ENCODE data around the gene COL2A1. TPM values are rescaled to one million over a fixed set of nuclear protein-coding genes. Genes with fewer than 3 reads are reported as not detected.

The COL2A1 gene
- total RNA-seq, 1 experiment from 2014 or later: 201 TPM

- DNase-seq: no peak
- Mint-ChIP-seq H3K27me3 (ENCODE audit: insufficient read depth, unreplicated experiment) (no peaks in the 10 kb centered on the region), H3K27ac (ENCODE audit: unreplicated experiment) (no peak overlapping the region), H3K4me3 (ENCODE audit: unreplicated experiment) (no peak overlapping the region), H3K36me3 (ENCODE audit: insufficient read depth, unreplicated experiment) (peaks cover 18% of the 10 kb centered on the region), H3K4me1 (ENCODE audit: low read depth, unreplicated experiment) (peaks cover 3% of the 10 kb centered on the region), H3K9me3 (ENCODE audit: unreplicated experiment) (no peaks in the 10 kb centered on the region)
- H3K36me3 ChIP-seq (ENCODE audit: control insufficient read depth, insufficient read depth, low read length): no peaks in the 10 kb centered on the region; the same call in 1 of the 2 replicates
- no peak overlapping the region for H3K4me3 ChIP-seq (ENCODE audit: low read depth, low read length)
- BruUV-seq (replicated peaks): no TSS peak
- ChIA-PET CTCF (no interaction called here), POLR2A (no interaction called here)
- peaks cover 5% of the 10 kb centered on the region; the same call in 1 of the 2 replicates for H3K4me1 ChIP-seq
- H3K27me3 ChIP-seq (replicated peaks; ENCODE audit: control insufficient read depth, insufficient read depth, low read length): no peaks in the 10 kb centered on the region
- no peaks in the 10 kb centered on the region for H3K9me3 ChIP-seq
- intact Hi-C loops (cut with micrococcal nuclease; ENCODE audit: unreplicated experiment): no loop called here
- TF ChIP-seq, protein P1, sequence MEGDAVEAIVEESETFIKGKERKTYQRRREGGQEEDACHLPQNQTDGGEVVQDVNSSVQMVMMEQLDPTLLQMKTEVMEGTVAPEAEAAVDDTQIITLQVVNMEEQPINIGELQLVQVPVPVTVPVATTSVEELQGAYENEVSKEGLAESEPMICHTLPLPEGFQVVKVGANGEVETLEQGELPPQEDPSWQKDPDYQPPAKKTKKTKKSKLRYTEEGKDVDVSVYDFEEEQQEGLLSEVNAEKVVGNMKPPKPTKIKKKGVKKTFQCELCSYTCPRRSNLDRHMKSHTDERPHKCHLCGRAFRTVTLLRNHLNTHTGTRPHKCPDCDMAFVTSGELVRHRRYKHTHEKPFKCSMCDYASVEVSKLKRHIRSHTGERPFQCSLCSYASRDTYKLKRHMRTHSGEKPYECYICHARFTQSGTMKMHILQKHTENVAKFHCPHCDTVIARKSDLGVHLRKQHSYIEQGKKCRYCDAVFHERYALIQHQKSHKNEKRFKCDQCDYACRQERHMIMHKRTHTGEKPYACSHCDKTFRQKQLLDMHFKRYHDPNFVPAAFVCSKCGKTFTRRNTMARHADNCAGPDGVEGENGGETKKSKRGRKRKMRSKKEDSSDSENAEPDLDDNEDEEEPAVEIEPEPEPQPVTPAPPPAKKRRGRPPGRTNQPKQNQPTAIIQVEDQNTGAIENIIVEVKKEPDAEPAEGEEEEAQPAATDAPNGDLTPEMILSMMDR (IDR thresholded peaks at IDR 0.05; ENCODE audit: insufficient read depth in 1 of 2, low read depth in 1 of 2, low read length in 1 of 2, severe bottlenecking in 1 of 2, unreplicated experiment in 1 of 2): no peak
Observed at GRCh38 chr12:47995981-47996401, 8.3 kb downstream of the COL2A1 start.

GRCh38 chr12:47993491-47993890 lies 10.8 kb downstream of the COL2A1 start:
- BruUV-seq (replicated peaks): no TSS peak
- peaks cover 16% of the 10 kb centered on the region for H3K36me3 Mint-ChIP-seq (ENCODE audit: insufficient read depth, unreplicated experiment)
- intact Hi-C loops (cut with micrococcal nuclease; ENCODE audit: unreplicated experiment): no loop called here
- H3K27ac Mint-ChIP-seq (ENCODE audit: unreplicated experiment): no peak overlapping the region
- Histone ChIP-seq H3K4me1 (no peaks in the 10 kb centered on the region), H3K4me3 (ENCODE audit: low read depth, low read length) (no peak overlapping the region), H3K27me3 (replicated peaks; ENCODE audit: control insufficient read depth, insufficient read depth, low read length) (no peaks in the 10 kb centered on the region), H3K9me3 (no peaks in the 10 kb centered on the region), H3K36me3 (ENCODE audit: control insufficient read depth, insufficient read depth, low read length) (no peaks in the 10 kb centered on the region; the same call in 1 of the 2 replicates)
- H3K4me1 Mint-ChIP-seq (ENCODE audit: low read depth, unreplicated experiment): no peaks in the 10 kb centered on the region
- H3K4me3 Mint-ChIP-seq (ENCODE audit: unreplicated experiment): no peak overlapping the region
- no peak for DNase-seq
- no peaks in the 10 kb centered on the region for H3K9me3 Mint-ChIP-seq (ENCODE audit: unreplicated experiment)
- TF ChIP-seq, protein P1 (IDR thresholded peaks at IDR 0.05; ENCODE audit: insufficient read depth in 1 of 2, low read depth in 1 of 2, low read length in 1 of 2, severe bottlenecking in 1 of 2, unreplicated experiment in 1 of 2): no peak
- no peaks in the 10 kb centered on the region for H3K27me3 Mint-ChIP-seq (ENCODE audit: insufficient read depth, unreplicated experiment)
- CTCF ChIA-PET: interaction anchor here (1.0 kb wide), 1 partner anchor 36 kb away, joined by 3 read pairs; no protein-coding TSS in a partner anchor
- POLR2A ChIA-PET: no interaction called here

DNA sequence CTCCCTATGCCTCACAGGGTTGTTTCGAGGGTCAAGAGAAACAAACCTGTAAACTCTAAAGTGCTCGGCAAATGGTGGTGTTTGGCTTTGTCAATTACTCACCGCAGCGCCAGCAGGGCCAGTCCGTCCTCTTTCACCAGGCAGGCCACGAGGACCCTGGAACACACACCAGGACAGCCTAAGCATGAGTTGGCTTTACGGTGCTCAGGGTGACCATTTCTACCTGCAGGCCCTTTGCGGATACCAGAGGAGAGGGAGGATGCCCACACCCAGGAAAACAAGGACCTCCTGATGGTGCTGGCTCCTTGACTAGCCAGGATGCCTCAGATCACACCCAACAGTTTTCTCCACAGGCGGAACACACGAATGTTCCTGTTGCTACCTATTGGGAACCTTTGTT lies 11.5 kb downstream of the COL2A1 start:
- no peaks in the 10 kb centered on the region for H3K4me1 ChIP-seq
- peaks cover 16% of the 10 kb centered on the region for H3K36me3 Mint-ChIP-seq (ENCODE audit: insufficient read depth, unreplicated experiment)
- no peaks in the 10 kb centered on the region for H3K9me3 ChIP-seq
- no peak overlapping the region for H3K27ac Mint-ChIP-seq (ENCODE audit: unreplicated experiment)
- no TSS peak for BruUV-seq (replicated peaks)
- no peaks in the 10 kb centered on the region; the same call in 1 of the 2 replicates for H3K36me3 ChIP-seq (ENCODE audit: control insufficient read depth, insufficient read depth, low read length)
- intact Hi-C loops (cut with micrococcal nuclease; ENCODE audit: unreplicated experiment): no loop called here
- no peaks in the 10 kb centered on the region for H3K27me3 Mint-ChIP-seq (ENCODE audit: insufficient read depth, unreplicated experiment)
- no peak overlapping the region for H3K4me3 ChIP-seq (ENCODE audit: low read depth, low read length)
- no peak overlapping the region for H3K4me3 Mint-ChIP-seq (ENCODE audit: unreplicated experiment)
- POLR2A ChIA-PET: no interaction called here
- TF ChIP-seq, protein P1 (IDR thresholded peaks at IDR 0.05; ENCODE audit: insufficient read depth in 1 of 2, low read depth in 1 of 2, low read length in 1 of 2, severe bottlenecking in 1 of 2, unreplicated experiment in 1 of 2): no peak
- CTCF ChIA-PET: interaction anchor here (1.0 kb wide), 1 partner anchor 37 kb away, joined by 3 read pairs; no protein-coding TSS in a partner anchor
- H3K9me3 Mint-ChIP-seq (ENCODE audit: unreplicated experiment): no peaks in the 10 kb centered on the region
- no peaks in the 10 kb centered on the region for H3K27me3 ChIP-seq (replicated peaks; ENCODE audit: control insufficient read depth, insufficient read depth, low read length)
- DNase-seq: no peak
- no peaks in the 10 kb centered on the region for H3K4me1 Mint-ChIP-seq (ENCODE audit: low read depth, unreplicated experiment)
